ENCODE data around the gene LRRC4C.

LRRC4C gene

DNA sequence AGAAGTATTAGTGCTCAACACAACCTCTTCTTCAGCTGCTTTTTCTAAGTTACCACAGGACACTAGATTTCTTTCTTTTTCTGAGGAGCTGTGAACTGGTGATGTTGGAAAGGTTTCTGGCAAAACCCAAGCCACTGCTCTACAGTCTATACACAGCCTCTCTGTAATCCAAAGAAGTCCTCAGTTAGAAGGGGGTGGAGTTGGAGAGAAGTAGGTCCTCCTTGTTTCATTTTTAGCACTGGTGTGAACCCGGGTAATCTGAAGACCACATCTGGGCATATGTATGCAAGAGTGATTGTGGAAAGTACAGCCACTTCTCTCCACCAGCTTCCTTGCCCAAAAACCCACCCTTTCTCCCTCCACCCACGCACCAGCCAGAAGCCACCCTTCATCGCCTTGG is 1168.1 kb downstream of the LRRC4C start:
- Histone ChIP-seq H3K4me1 (ENCODE audit: control insufficient read depth in 2 of 2, insufficient read depth in 2 of 2, low read length in 2 of 2) (no peaks in the 10 kb centered on the region), H3K27ac (ENCODE audit: low read depth in 2 of 2, low read length in 2 of 2) (no peak overlapping the region), H3K9ac (ENCODE audit: low read depth in 1 of 2, low read length in 2 of 2) (no peak overlapping the region), H3K27me3 (ENCODE audit: control insufficient read depth in 2 of 2, insufficient read depth in 2 of 2, low read length in 2 of 2) (no peaks in the 10 kb centered on the region), H3K36me3 (ENCODE audit: control insufficient read depth in 2 of 2, insufficient read depth in 2 of 2, low read length in 2 of 2) (no peaks in the 10 kb centered on the region), H3K9me3 (ENCODE audit: control insufficient read depth in 2 of 2, low read length in 2 of 2) (no peaks in the 10 kb centered on the region), H3K4me3 (ENCODE audit: low read length in 2 of 2) (no peak overlapping the region)

DNA sequence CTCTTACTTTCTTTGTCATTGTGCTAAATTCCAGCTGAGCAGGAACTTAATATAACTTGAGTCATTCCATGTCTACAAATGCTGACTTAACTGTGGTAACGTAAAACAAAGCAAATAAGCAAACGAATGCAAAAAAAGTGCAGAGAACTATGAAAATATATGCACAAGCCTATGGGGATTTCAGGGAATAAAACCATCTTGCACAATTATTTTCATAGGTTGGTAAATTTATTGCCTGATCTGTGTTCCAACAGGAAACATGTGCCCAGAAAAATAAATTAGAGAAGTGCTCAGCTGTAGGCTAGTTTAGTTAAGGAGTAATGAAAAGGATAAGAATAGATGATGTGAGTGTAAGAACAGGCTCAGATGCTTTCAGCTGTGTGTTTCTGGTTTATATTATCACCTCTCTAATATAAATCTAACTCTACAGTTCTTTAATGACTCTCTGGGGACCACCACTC is 1169.3 kb downstream of the LRRC4C start:
- no peak overlapping the region for H3K4me3 ChIP-seq (ENCODE audit: low read length in 2 of 2)

DNA sequence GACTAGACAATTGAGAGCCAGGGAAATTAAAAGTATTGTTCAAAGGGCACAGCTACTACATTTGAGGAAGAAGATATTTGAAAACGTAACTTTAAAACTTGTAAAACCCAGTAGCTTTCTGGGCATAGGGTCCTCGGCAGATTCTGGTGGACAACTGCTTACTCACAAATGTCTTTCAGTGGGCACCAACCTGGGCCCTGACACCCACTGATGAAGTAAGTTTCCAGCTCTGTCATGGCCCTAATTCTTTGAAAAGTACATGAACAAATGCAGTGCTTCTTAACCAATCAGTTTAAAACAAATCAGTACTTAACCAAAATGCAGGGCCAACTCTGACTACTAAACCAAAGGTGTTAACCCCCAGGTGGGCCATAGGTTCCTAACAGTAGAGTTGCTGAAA is 1170.1 kb downstream of the LRRC4C start:
- H3K9ac ChIP-seq (ENCODE audit: low read depth in 1 of 2, low read length in 2 of 2) = no peak overlapping the region
- H3K4me1 ChIP-seq (ENCODE audit: control insufficient read depth in 2 of 2, insufficient read depth in 2 of 2, low read length in 2 of 2) = no peaks in the 10 kb centered on the region
- H3K9me3 ChIP-seq (ENCODE audit: control insufficient read depth in 2 of 2, low read length in 2 of 2) = no peaks in the 10 kb centered on the region
- H3K27me3 ChIP-seq (ENCODE audit: control insufficient read depth in 2 of 2, insufficient read depth in 2 of 2, low read length in 2 of 2) = no peaks in the 10 kb centered on the region
- no peak overlapping the region for H3K4me3 ChIP-seq (ENCODE audit: low read length in 2 of 2)
- H3K36me3 ChIP-seq (ENCODE audit: control insufficient read depth in 2 of 2, insufficient read depth in 2 of 2, low read length in 2 of 2) = no peaks in the 10 kb centered on the region
- no peak overlapping the region for H3K27ac ChIP-seq (ENCODE audit: low read depth in 2 of 2, low read length in 2 of 2)

More for the DNA sequence above, 1169.3 kb downstream of the LRRC4C start:
- H3K36me3 ChIP-seq (ENCODE audit: control insufficient read depth in 2 of 2, insufficient read depth in 2 of 2, low read length in 2 of 2) = no peaks in the 10 kb centered on the region
- H3K27ac ChIP-seq (ENCODE audit: low read depth in 2 of 2, low read length in 2 of 2) = no peak overlapping the region
- no peaks in the 10 kb centered on the region for H3K27me3 ChIP-seq (ENCODE audit: control insufficient read depth in 2 of 2, insufficient read depth in 2 of 2, low read length in 2 of 2)
- H3K9ac ChIP-seq (ENCODE audit: low read depth in 1 of 2, low read length in 2 of 2) = no peak overlapping the region
- H3K4me1 ChIP-seq (ENCODE audit: control insufficient read depth in 2 of 2, insufficient read depth in 2 of 2, low read length in 2 of 2) = no peaks in the 10 kb centered on the region
- H3K9me3 ChIP-seq (ENCODE audit: control insufficient read depth in 2 of 2, low read length in 2 of 2) = no peaks in the 10 kb centered on the region

DNA sequence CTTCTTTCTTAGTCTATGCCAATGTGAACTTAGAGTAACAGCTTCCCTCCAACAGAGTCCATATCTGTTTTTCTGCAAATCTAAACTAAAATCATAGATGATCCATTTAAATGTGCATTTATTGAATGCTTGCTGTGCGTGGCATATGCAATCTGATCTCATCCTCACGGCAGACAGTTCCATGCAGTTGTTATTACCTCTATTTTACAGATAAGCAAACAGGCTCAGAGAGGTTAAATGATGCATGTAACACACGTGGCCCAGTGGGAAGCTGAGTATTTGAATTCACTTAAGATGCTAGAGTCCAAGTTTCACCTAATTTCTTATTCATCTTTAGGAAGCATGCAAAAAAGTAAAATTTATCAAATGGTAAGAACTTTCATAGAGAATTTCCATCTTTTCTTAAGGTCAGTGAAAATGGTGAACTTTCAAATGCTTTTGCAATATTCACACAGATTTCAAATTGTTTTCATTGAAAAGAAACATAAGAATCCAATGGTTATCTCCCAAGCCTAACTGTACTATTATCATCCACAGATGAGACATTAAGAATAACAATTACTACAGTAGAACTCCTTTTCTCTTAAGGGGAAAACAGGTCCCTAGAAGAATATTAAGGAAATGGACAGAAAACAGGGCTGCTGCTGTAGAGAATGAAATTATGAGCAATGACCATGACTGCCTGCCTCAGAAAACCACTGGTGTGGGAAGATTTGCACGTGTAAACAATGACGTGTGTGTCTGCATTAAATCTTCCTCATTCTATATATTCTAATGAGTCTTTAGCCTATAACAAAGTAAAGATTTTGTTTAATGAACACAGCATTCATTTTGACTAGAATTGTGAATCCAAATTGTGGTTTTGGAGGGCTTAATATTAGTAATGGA is 1171.3 kb downstream of the LRRC4C start:
- no peaks in the 10 kb centered on the region for H3K27me3 ChIP-seq (ENCODE audit: control insufficient read depth in 2 of 2, insufficient read depth in 2 of 2, low read length in 2 of 2)
- no peak overlapping the region for H3K4me3 ChIP-seq (ENCODE audit: low read length in 2 of 2)
- no peak overlapping the region for H3K9ac ChIP-seq (ENCODE audit: low read depth in 1 of 2, low read length in 2 of 2)
- H3K4me1 ChIP-seq (ENCODE audit: control insufficient read depth in 2 of 2, insufficient read depth in 2 of 2, low read length in 2 of 2) = no peaks in the 10 kb centered on the region
- no peaks in the 10 kb centered on the region for H3K36me3 ChIP-seq (ENCODE audit: control insufficient read depth in 2 of 2, insufficient read depth in 2 of 2, low read length in 2 of 2)
- no peaks in the 10 kb centered on the region for H3K9me3 ChIP-seq (ENCODE audit: control insufficient read depth in 2 of 2, low read length in 2 of 2)
- H3K27ac ChIP-seq (ENCODE audit: low read depth in 2 of 2, low read length in 2 of 2) = no peak overlapping the region

- no peak overlapping the region for H3K9ac ChIP-seq (ENCODE audit: low read depth in 1 of 2, low read length in 2 of 2)
- H3K36me3 ChIP-seq (ENCODE audit: control insufficient read depth in 2 of 2, insufficient read depth in 2 of 2, low read length in 2 of 2) = no peaks in the 10 kb centered on the region
- no peaks in the 10 kb centered on the region for H3K27me3 ChIP-seq (ENCODE audit: control insufficient read depth in 2 of 2, insufficient read depth in 2 of 2, low read length in 2 of 2)
- H3K4me1 ChIP-seq (ENCODE audit: control insufficient read depth in 2 of 2, insufficient read depth in 2 of 2, low read length in 2 of 2) = no peaks in the 10 kb centered on the region
- H3K9me3 ChIP-seq (ENCODE audit: control insufficient read depth in 2 of 2, low read length in 2 of 2) = no peaks in the 10 kb centered on the region
- no peak overlapping the region for H3K4me3 ChIP-seq (ENCODE audit: low read length in 2 of 2)
- H3K27ac ChIP-seq (ENCODE audit: low read depth in 2 of 2, low read length in 2 of 2) = no peak overlapping the region
Measured at GRCh38 chr11:40286137-40286536, 1173.3 kb downstream of the LRRC4C start.

DNA sequence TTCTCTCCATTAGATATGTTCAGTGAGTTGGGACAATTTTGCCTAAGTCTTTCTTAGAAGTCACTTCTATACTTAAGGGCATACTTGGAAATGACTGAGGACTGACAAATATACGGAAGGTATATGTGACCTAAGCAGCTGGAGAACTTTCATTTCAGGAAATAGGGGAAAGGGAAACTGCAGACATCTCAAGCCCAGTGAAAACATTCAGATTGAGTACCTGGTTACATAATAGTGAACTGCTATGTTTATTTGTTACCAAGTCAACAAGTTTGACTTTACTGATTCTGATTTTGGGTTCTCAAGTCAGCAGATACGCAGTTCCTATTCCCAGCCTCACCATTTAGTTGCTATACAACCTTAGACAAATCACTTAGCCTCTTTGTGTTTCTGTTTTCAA is 1173.9 kb downstream of the LRRC4C start:
- Histone ChIP-seq H3K4me3 (ENCODE audit: low read length in 2 of 2) (no peak overlapping the region), H3K9ac (ENCODE audit: low read depth in 1 of 2, low read length in 2 of 2) (no peak overlapping the region), H3K27ac (ENCODE audit: low read depth in 2 of 2, low read length in 2 of 2) (no peak overlapping the region)

DNA sequence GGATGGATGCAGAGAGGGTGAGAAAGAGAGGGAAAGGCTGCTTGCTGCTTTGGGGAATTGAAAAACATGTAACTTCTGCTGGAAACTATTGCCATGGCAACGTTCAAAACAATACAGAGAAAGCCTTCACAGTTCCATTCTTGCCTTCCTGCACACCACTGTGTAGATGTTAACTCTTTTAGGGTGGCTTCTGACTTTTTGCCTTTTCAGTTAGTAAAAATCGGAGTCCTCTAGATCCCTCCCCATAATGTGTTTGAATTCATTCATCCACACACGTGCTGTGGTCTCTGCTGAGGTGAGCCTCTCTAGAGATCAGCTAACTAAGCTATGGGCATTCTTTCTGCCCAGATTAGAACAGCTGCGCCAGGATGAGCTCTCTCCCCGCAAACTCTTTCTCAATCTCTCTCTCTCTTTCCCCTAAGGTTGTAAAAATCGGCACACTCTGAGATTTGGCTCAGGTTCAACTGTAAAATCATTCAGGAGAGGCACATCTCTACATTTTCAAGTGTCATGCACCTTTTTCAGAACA is 1178.3 kb downstream of the LRRC4C start:
- Histone ChIP-seq H3K4me3 (ENCODE audit: low read length in 2 of 2) (no peak overlapping the region), H3K27ac (ENCODE audit: low read depth in 2 of 2, low read length in 2 of 2) (no peak overlapping the region), H3K4me1 (ENCODE audit: control insufficient read depth in 2 of 2, insufficient read depth in 2 of 2, low read length in 2 of 2) (no peaks in the 10 kb centered on the region), H3K27me3 (ENCODE audit: control insufficient read depth in 2 of 2, insufficient read depth in 2 of 2, low read length in 2 of 2) (no peaks in the 10 kb centered on the region), H3K9ac (ENCODE audit: low read depth in 1 of 2, low read length in 2 of 2) (no peak overlapping the region), H3K36me3 (ENCODE audit: control insufficient read depth in 2 of 2, insufficient read depth in 2 of 2, low read length in 2 of 2) (no peaks in the 10 kb centered on the region), H3K9me3 (ENCODE audit: control insufficient read depth in 2 of 2, low read length in 2 of 2) (no peaks in the 10 kb centered on the region)

More for the DNA sequence above, 1173.9 kb downstream of the LRRC4C start:
- no peaks in the 10 kb centered on the region for H3K4me1 ChIP-seq (ENCODE audit: control insufficient read depth in 2 of 2, insufficient read depth in 2 of 2, low read length in 2 of 2)
- no peaks in the 10 kb centered on the region for H3K9me3 ChIP-seq (ENCODE audit: control insufficient read depth in 2 of 2, low read length in 2 of 2)
- H3K36me3 ChIP-seq (ENCODE audit: control insufficient read depth in 2 of 2, insufficient read depth in 2 of 2, low read length in 2 of 2) = no peaks in the 10 kb centered on the region
- H3K27me3 ChIP-seq (ENCODE audit: control insufficient read depth in 2 of 2, insufficient read depth in 2 of 2, low read length in 2 of 2) = no peaks in the 10 kb centered on the region

GRCh38 chr11:40280159-40281051 is 1179.0 kb downstream of the LRRC4C start:
- Histone ChIP-seq H3K4me1 (ENCODE audit: control insufficient read depth in 2 of 2, insufficient read depth in 2 of 2, low read length in 2 of 2) (no peaks in the 10 kb centered on the region), H3K27me3 (ENCODE audit: control insufficient read depth in 2 of 2, insufficient read depth in 2 of 2, low read length in 2 of 2) (no peaks in the 10 kb centered on the region), H3K36me3 (ENCODE audit: control insufficient read depth in 2 of 2, insufficient read depth in 2 of 2, low read length in 2 of 2) (no peaks in the 10 kb centered on the region), H3K4me3 (ENCODE audit: low read length in 2 of 2) (no peak overlapping the region), H3K27ac (ENCODE audit: low read depth in 2 of 2, low read length in 2 of 2) (no peak overlapping the region), H3K9me3 (ENCODE audit: control insufficient read depth in 2 of 2, low read length in 2 of 2) (no peaks in the 10 kb centered on the region), H3K9ac (ENCODE audit: low read depth in 1 of 2, low read length in 2 of 2) (no peak overlapping the region)

DNA sequence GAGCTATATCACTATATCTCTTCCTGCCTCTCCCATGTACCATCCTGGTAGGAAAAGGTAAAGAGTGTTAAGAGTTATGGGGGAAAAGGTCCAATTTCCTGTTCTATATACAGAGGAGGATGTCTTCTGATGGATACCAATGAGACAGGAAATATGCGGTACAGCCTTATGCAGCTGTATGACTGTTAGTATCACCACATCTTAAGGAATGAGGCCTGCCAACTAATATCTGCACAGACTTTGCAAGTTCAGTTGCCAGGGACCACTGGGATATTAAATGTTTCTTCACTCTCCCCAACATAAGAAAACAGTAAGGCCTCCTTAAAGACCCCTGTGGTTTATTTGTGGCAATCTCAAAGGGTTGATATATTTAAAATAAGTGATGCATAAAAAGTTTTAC is 1182.5 kb downstream of the LRRC4C start:
- Histone ChIP-seq H3K4me1 (ENCODE audit: control insufficient read depth in 2 of 2, insufficient read depth in 2 of 2, low read length in 2 of 2) (no peaks in the 10 kb centered on the region), H3K9ac (ENCODE audit: low read depth in 1 of 2, low read length in 2 of 2) (no peak overlapping the region), H3K4me3 (ENCODE audit: low read length in 2 of 2) (no peak overlapping the region), H3K27me3 (ENCODE audit: control insufficient read depth in 2 of 2, insufficient read depth in 2 of 2, low read length in 2 of 2) (no peaks in the 10 kb centered on the region), H3K27ac (ENCODE audit: low read depth in 2 of 2, low read length in 2 of 2) (no peak overlapping the region), H3K9me3 (ENCODE audit: control insufficient read depth in 2 of 2, low read length in 2 of 2) (no peaks in the 10 kb centered on the region), H3K36me3 (ENCODE audit: control insufficient read depth in 2 of 2, insufficient read depth in 2 of 2, low read length in 2 of 2) (no peaks in the 10 kb centered on the region)

DNA sequence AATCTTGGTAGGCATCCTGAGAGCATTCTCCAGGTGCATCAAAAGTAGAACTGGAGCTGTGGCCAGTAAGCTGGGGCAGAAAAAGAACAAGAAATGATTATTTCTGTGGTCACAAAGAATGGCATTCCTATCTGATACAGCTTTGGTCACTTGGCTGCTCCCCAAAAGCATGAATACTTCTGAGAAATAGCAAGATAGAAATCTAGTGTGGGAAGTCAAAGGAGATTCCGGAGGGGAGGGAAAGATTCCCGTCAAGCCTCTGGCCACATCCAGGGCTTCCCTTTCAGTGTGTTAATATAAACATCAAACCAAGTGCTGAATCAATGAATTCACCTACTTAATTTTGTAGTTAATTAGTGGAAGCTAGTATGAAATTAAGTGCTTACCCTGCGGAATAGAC is 1185.4 kb downstream of the LRRC4C start:
- Histone ChIP-seq H3K4me3 (ENCODE audit: low read length in 2 of 2) (no peak overlapping the region), H3K27me3 (ENCODE audit: control insufficient read depth in 2 of 2, insufficient read depth in 2 of 2, low read length in 2 of 2) (no peaks in the 10 kb centered on the region), H3K4me1 (ENCODE audit: control insufficient read depth in 2 of 2, insufficient read depth in 2 of 2, low read length in 2 of 2) (no peaks in the 10 kb centered on the region), H3K27ac (ENCODE audit: low read depth in 2 of 2, low read length in 2 of 2) (no peak overlapping the region), H3K36me3 (ENCODE audit: control insufficient read depth in 2 of 2, insufficient read depth in 2 of 2, low read length in 2 of 2) (no peaks in the 10 kb centered on the region), H3K9ac (ENCODE audit: low read depth in 1 of 2, low read length in 2 of 2) (no peak overlapping the region), H3K9me3 (ENCODE audit: control insufficient read depth in 2 of 2, low read length in 2 of 2) (no peaks in the 10 kb centered on the region)
